MM.1S (cell line): ENCODE data around the gene RBM17.

ENCODE experiments used
- DNase-seq: peaks from one replicate; pipeline ENCODE4 v3.0.0-alpha.2; 2015
- H2AFZ ChIP-seq: fragments of 300-600 bp; sonication (generic); 2 replicates; pipeline ENCODE4 v1.6.0; 2016; ENCODE audit warnings: antibody characterized with exemption, low read length
- H3F3A ChIP-seq: fragments of 300-600 bp; sonication (generic); 2 replicates; pipeline ENCODE4 v1.6.1; 2016; ENCODE audit warnings: mild to moderate bottlenecking, antibody characterized with exemption, low read length, moderate library complexity, mixed read lengths; ENCODE audit not compliant: insufficient read depth
- H3K27ac ChIP-seq: fragments of 300-600 bp; sonication (generic); 2 replicates; pipeline ENCODE4 v1.5.1; 2016; ENCODE audit warnings: mild to moderate bottlenecking, low read length
- H3K27me3 ChIP-seq: fragments of 300-600 bp; sonication (generic); replicated peaks from 2 replicates; pipeline ENCODE4 v1.6.0; 2016; ENCODE audit warnings: low read length; ENCODE audit not compliant: insufficient read depth
- H3K36me3 ChIP-seq: fragments of 300-600 bp; sonication (generic); replicated peaks from 2 replicates; pipeline ENCODE4 v1.6.1; 2016; ENCODE audit warnings: mild to moderate bottlenecking, low read length, mixed read lengths; ENCODE audit not compliant: insufficient read depth
- H3K4me1 ChIP-seq: fragments of 300-600 bp; sonication (generic); 2 replicates; pipeline ENCODE4 v1.6.1; 2016; ENCODE audit warnings: low read length, mixed read lengths
- H3K4me2 ChIP-seq: fragments of 300-600 bp; sonication (generic); 2 replicates; pipeline ENCODE4 v1.6.0; 2016; ENCODE audit warnings: low read depth, low read length
- H3K4me3 ChIP-seq: fragments of 300-600 bp; sonication (generic); 2 replicates; pipeline ENCODE4 v1.5.1; 2016; ENCODE audit warnings: low read length, mixed read lengths
- H3K79me2 ChIP-seq: fragments of 300-600 bp; sonication (generic); 2 replicates; pipeline ENCODE4 v1.6.1; 2016; ENCODE audit warnings: mixed run types, low read length, mixed read lengths
- H3K9ac ChIP-seq: fragments of 300-600 bp; sonication (generic); 2 replicates; pipeline ENCODE4 v1.6.1; 2016; ENCODE audit warnings: low read length, mixed read lengths
- H3K9me2 ChIP-seq: fragments of 300-600 bp; sonication (generic); replicated peaks from 2 replicates; pipeline ENCODE4 v1.6.1; 2016; ENCODE audit warnings: mild to moderate bottlenecking, low read length, mixed read lengths; ENCODE audit not compliant: insufficient read depth
- H3K9me3 ChIP-seq: fragments of 300-600 bp; sonication (generic); replicated peaks from 2 replicates; pipeline ENCODE4 v1.6.1; 2016; ENCODE audit warnings: mild to moderate bottlenecking, low read length, mixed read lengths; ENCODE audit not compliant: insufficient read depth
- H4K20me1 ChIP-seq: fragments of 300-600 bp; sonication (generic); 2 replicates; pipeline ENCODE4 v1.6.1; 2016; ENCODE audit warnings: mild to moderate bottlenecking, low read length, moderate library complexity, mixed read lengths; ENCODE audit not compliant: insufficient read depth
- EZH2 ChIP-seq: fragments of 300-600 bp; sonication (generic); optimal IDR thresholded peaks from 2 replicates; pipeline ENCODE3; 2017; ENCODE audit warnings: low read depth, mild to moderate bottlenecking, antibody characterized with exemption, low read length, mixed read lengths
- EZH2phosphoT487 ChIP-seq: fragments of 300-600 bp; sonication (generic); IDR thresholded peaks from 2 replicates; pipeline ENCODE4 v1.6.1; 2018; ENCODE audit warnings: antibody characterized with exemption, low read length
- TF ChIP-seq, protein P1 (sequence below): fragments of 300-600 bp; sonication (generic); IDR thresholded peaks from 2 replicates; pipeline ENCODE4 v1.5.1; 2016; ENCODE audit warnings: antibody characterized with exemption, low read length, mixed read lengths

Gene RBM17

DNA sequence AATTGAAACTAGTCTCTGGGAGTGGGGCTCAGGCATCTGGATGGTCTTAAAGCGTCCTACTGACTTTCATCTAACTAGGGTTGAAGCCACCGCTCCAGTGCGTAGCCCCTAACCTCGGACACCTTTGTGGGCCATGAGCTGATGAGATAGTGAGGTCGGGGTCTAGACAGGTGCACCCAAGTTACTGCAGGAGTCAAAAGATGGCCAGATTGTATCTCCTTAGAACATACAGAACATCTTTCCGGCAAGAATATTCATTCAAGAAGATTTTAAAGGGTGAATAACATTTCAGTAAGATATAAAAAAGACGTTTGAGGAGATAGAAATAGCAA is 20.6 kb downstream of the RBM17 start:
- no peaks in the 10 kb centered on the region for H3K27me3 ChIP-seq
- no peak overlapping the region for H3K9ac ChIP-seq
- H3K79me2 ChIP-seq, result peaks cover 30% of the 10 kb centered on the region
- H3K27ac ChIP-seq, result no peak overlapping the region
- no peak overlapping the region for H3K4me2 ChIP-seq
- H3K9me2 ChIP-seq, result no peaks in the 10 kb centered on the region
- TF ChIP-seq EZH2phosphoT487 (no peak), EZH2 (no peak)
- TF ChIP-seq, protein P1, sequence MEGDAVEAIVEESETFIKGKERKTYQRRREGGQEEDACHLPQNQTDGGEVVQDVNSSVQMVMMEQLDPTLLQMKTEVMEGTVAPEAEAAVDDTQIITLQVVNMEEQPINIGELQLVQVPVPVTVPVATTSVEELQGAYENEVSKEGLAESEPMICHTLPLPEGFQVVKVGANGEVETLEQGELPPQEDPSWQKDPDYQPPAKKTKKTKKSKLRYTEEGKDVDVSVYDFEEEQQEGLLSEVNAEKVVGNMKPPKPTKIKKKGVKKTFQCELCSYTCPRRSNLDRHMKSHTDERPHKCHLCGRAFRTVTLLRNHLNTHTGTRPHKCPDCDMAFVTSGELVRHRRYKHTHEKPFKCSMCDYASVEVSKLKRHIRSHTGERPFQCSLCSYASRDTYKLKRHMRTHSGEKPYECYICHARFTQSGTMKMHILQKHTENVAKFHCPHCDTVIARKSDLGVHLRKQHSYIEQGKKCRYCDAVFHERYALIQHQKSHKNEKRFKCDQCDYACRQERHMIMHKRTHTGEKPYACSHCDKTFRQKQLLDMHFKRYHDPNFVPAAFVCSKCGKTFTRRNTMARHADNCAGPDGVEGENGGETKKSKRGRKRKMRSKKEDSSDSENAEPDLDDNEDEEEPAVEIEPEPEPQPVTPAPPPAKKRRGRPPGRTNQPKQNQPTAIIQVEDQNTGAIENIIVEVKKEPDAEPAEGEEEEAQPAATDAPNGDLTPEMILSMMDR, result no peak
- H3K36me3 ChIP-seq, result peaks cover 16% of the 10 kb centered on the region
- H3K4me1 ChIP-seq, result 0 out of 2 replicates have a peak, but pooled peaks cover 3% of the 10 kb centered on the region
- no peak for DNase-seq
- 0 out of 2 replicates have a peak, but pooled peaks cover 4% of the 10 kb centered on the region for H4K20me1 ChIP-seq
- H3K4me3 ChIP-seq, result no peak overlapping the region
- H2AFZ ChIP-seq, result no peak overlapping the region
- H3F3A ChIP-seq, result no peaks in the 10 kb centered on the region
- no peaks in the 10 kb centered on the region for H3K9me3 ChIP-seq

DNA sequence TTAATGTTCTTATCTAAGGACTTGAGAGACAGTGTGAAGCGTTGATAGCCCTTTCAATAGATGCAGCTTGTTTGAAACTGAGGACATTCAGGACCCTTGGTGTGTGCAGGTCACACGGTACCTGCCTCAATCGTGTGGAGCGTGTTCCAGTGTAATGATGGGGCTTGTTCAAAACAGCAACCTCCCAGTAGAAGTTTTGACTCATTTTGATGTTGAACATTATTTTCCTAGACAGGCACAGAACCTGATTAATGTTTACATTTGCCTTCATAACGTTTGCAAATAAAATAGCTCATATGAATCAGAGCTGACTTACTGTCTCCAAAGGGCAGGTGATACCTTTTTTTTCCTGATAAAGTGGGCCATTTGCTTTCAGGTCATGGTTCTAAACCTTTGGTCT is 21.3 kb downstream of the RBM17 start:
- Histone ChIP-seq H3K27ac (no peak overlapping the region), H3K4me1 (0 out of 2 replicates have a peak, but pooled peaks cover 3% of the 10 kb centered on the region), H3K4me2 (no peak overlapping the region), H3K36me3 (peaks cover 22% of the 10 kb centered on the region), H2AFZ (no peak overlapping the region), H3F3A (no peaks in the 10 kb centered on the region), H3K4me3 (no peak overlapping the region), H3K9me3 (no peaks in the 10 kb centered on the region), H3K9me2 (no peaks in the 10 kb centered on the region), H3K27me3 (no peaks in the 10 kb centered on the region), H3K79me2 (peaks cover 29% of the 10 kb centered on the region), H4K20me1 (0 out of 2 replicates have a peak, but pooled peaks cover 4% of the 10 kb centered on the region), H3K9ac (no peak overlapping the region)
- no peak for DNase-seq
- TF ChIP-seq, protein P1, result no peak
- TF ChIP-seq EZH2phosphoT487, result no peak
- TF ChIP-seq EZH2, result no peak

DNA sequence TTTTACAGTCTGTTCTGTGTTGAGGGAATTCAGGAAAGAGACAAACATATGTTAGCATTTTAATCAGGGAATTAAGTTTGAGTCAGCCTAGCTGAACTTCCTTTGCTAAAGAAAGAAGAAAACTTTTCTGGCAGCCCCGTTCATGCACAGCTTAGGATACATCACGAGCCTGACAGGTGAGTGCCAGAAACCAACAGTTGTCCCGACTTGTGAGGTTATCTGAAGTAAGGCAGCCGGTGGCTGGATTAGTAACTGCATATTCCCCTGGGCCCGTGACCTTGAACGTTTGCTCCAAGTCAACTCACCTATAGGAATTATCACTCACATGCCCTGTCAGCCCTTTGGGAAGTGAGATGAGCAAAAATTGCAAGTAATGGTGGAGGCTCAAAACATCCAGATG is 24.1 kb downstream of the RBM17 start:
- 0 out of 2 replicates have a peak, but pooled peaks cover 4% of the 10 kb centered on the region for H4K20me1 ChIP-seq
- no peaks in the 10 kb centered on the region for H3K27me3 ChIP-seq
- TF ChIP-seq EZH2 (no peak), EZH2phosphoT487 (no peak)
- TF ChIP-seq, protein P1, result no peak
- H3K27ac ChIP-seq, result no peak overlapping the region
- no peaks in the 10 kb centered on the region for H3F3A ChIP-seq
- no peak for DNase-seq
- H3K4me3 ChIP-seq, result no peak overlapping the region
- peaks cover 29% of the 10 kb centered on the region for H3K79me2 ChIP-seq
- 0 out of 2 replicates have a peak, but pooled peaks cover 3% of the 10 kb centered on the region for H3K4me1 ChIP-seq
- H2AFZ ChIP-seq, result no peak overlapping the region
- H3K4me2 ChIP-seq, result no peak overlapping the region
- H3K9me2 ChIP-seq, result no peaks in the 10 kb centered on the region
- peaks cover 22% of the 10 kb centered on the region for H3K36me3 ChIP-seq
- H3K9me3 ChIP-seq, result no peaks in the 10 kb centered on the region
- H3K9ac ChIP-seq, result no peak overlapping the region
